ENCODE measurements around the gene TMEM132D. TPM values are rescaled to one million over a fixed set of nuclear protein-coding genes. Genes with fewer than 3 reads are reported as not detected.

The TMEM132D gene
- total and polyA plus RNA-seq, 2 of the 8 experiments (the other 6 are each of a cell fraction or from before 2014, with no cell fraction given) = 3.5 to 10.1 TPM

- Histone ChIP-seq H3K9ac (replicated peaks in 1 of 4; ENCODE audit: extremely low read depth in 1 of 4, low read depth in 3 of 4, low read length in 3 of 4) (no peak overlapping the region), H3K23ac (ENCODE audit: insufficient read length) (no peak overlapping the region), H2AK5ac (ENCODE audit: low read depth, low read length) (no peak overlapping the region), H2BK12ac (ENCODE audit: low read depth, low read length) (no peak overlapping the region), H3K79me2 (ENCODE audit: control insufficient read depth in 1 of 2, insufficient read depth in 2 of 2, low read length in 2 of 2) (no peaks in the 10 kb centered on the region), H4K8ac (ENCODE audit: extremely low read depth, insufficient read depth, low read length) (no peak overlapping the region), H3K9me3 (ENCODE audit: insufficient read depth in 2 of 2, low read depth in 1 of 2, low read length in 1 of 2) (peaks cover 0 to 8% of the 10 kb centered on the region in 2 experiments; a peak in 1 of 4 replicates), H4K20me1 (replicated peaks in 1 of 2; ENCODE audit: control insufficient read depth in 1 of 2, insufficient read depth in 2 of 2, low read length in 2 of 2) (no peaks in the 10 kb centered on the region), H3K27me3 (replicated peaks in 1 of 4; ENCODE audit: control insufficient read depth in 3 of 4, extremely low read depth in 1 of 4, insufficient read depth in 3 of 4, low read length in 3 of 4) (no peaks in the 10 kb centered on the region), H3K4me2 (ENCODE audit: insufficient read depth in 1 of 2, low read depth in 2 of 2, low read length in 2 of 2) (no peak overlapping the region), H2BK120ac (replicated peaks; ENCODE audit: low read depth, low read length) (no peak overlapping the region), H4K91ac (replicated peaks; ENCODE audit: insufficient read length, low read length) (no peak overlapping the region), H2BK5ac (ENCODE audit: low read depth, low read length) (no peak overlapping the region), H3K14ac (ENCODE audit: insufficient read length) (no peak overlapping the region), H2BK15ac (ENCODE audit: low read length) (no peak overlapping the region), H3K4ac (replicated peaks; ENCODE audit: insufficient read length, low read depth, low read length) (no peak overlapping the region), H3K27ac (ENCODE audit: low read depth, low read length) (no peak overlapping the region), H3K36me3 (ENCODE audit: control insufficient read depth in 2 of 4, insufficient read depth in 4 of 4, low read length in 3 of 4) (no peaks in the 10 kb centered on the region), H3K79me1 (ENCODE audit: low read depth, low read length) (no peaks in the 10 kb centered on the region), H3K56ac (replicated peaks; ENCODE audit: insufficient read length, low read depth, low read length) (no peak overlapping the region), H4K5ac (ENCODE audit: insufficient read length, low read depth, low read length) (no peak overlapping the region), H2BK20ac (ENCODE audit: low read length) (no peak overlapping the region), H3K18ac (ENCODE audit: extremely low read depth, low read length) (no peak overlapping the region), H3K4me1 (replicated peaks in 1 of 4; ENCODE audit: control insufficient read depth in 3 of 4, insufficient read depth in 4 of 4, low read length in 3 of 4) (peaks cover 0 to 6% (median under 1%) of the 10 kb centered on the region in 4 experiments; a peak in 1 of 7 replicates), H3K23me2 (ENCODE audit: low read depth, low read length) (no peaks in the 10 kb centered on the region; the same call in 1 of the 2 replicates), H2AFZ (ENCODE audit: low read length) (no peak overlapping the region), H3K4me3 (ENCODE audit: extremely low read depth in 1 of 4, insufficient read depth in 2 of 4, low read depth in 3 of 4, low read length in 4 of 4) (no peak overlapping the region)
- DNase-seq (ENCODE audit: low read depth in 1 of 2, low spot score in 2 of 2) (no peak), FAIRE-seq (no peak)
- ChIA-PET CTCF (ENCODE audit: partially characterized antibody) (interaction anchor here (1.7 kb wide), 1 partner anchor 84 kb away, joined by 3 read pairs; no protein-coding TSS in a partner anchor), POLR2A (ENCODE audit: partially characterized antibody) (no interaction called here)
- 82% methylated on average over 7 of the region's 8 CpGs; no CpG with 5 or more reads in 1 of the 2 experiments for WGBS, 2 experiments (ENCODE audit: extremely low coverage in 1 of 2, insufficient coverage in 1 of 2, insufficient read length in 1 of 2, insufficient replicate concordance in 2 of 2, low coverage in 1 of 2, low lambda C conversion rate in 2 of 2, missing lambda C conversion rate in 1 of 2)
- TF ChIP-seq USF2 (IDR thresholded peaks at IDR 0.05; ENCODE audit: low read length) = no peak
- no peak for TF ChIP-seq CTBP2 (IDR thresholded peaks at IDR 0.05; ENCODE audit: borderline replicate concordance, insufficient read depth, insufficient read length, low read length)
- TF ChIP-seq SP4 (IDR thresholded peaks at IDR 0.05; ENCODE audit: low read length) = no peak
- TF ChIP-seq KDM1A (IDR thresholded peaks at IDR 0.05; ENCODE audit: borderline replicate concordance, low read length) = no peak
- no peak for TF ChIP-seq TAF7 (optimal IDR thresholded peaks at IDR 0.05; ENCODE audit: borderline replicate concordance, low read depth, low read length)
- no peak for TF ChIP-seq TEAD4 (IDR thresholded peaks at IDR 0.05; ENCODE audit: low read depth, low read length)
- TF ChIP-seq NANOG (IDR thresholded peaks at IDR 0.05; ENCODE audit: insufficient read depth, low read depth, low read length, poor library complexity, severe bottlenecking) = no peak
- no peak for TF ChIP-seq GABPA (IDR thresholded peaks at IDR 0.05; ENCODE audit: borderline replicate concordance, insufficient read depth, low read length)
- no peak for TF ChIP-seq FOSL1 (IDR thresholded peaks at IDR 0.05; ENCODE audit: insufficient read depth, low read depth, low read length)
- TF ChIP-seq EZH2 (IDR thresholded peaks at IDR 0.05; ENCODE audit: low read depth, low read length, severe bottlenecking) = no peak
- TF ChIP-seq SAP30 (IDR thresholded peaks at IDR 0.05; ENCODE audit: insufficient read depth, insufficient replicate concordance, low read length) = no peak
- TF ChIP-seq BRCA1 (IDR thresholded peaks at IDR 0.05; ENCODE audit: low read depth, low read length) = no peak
- no peak for TF ChIP-seq GTF2F1 (IDR thresholded peaks at IDR 0.05; ENCODE audit: borderline replicate concordance, low read depth, low read length)
Measured at GRCh38 chr12:129672110-129672509, 231.7 kb downstream of the TMEM132D start.

Data from H1 (cell line).